Measurements from ENCODE around the gene KCNK7.

KCNK7 gene

GRCh38 chr11:65599216-65599954 is 3.8 kb upstream of the KCNK7 start:
- TF ChIP-seq ZFP30 (CRISPR knock-in tag; IDR thresholded peaks at IDR 0.05), result no peak
- TF ChIP-seq CSDC2 (CRISPR knock-in tag; IDR thresholded peaks at IDR 0.05), result no peak
- TF ChIP-seq ZNF565 (CRISPR knock-in tag; conservative IDR thresholded peaks at IDR 0.05; ENCODE audit: low read depth), result no peak
- TF ChIP-seq SNAI2 (CRISPR knock-in tag; IDR thresholded peaks at IDR 0.05), result no peak
- TF ChIP-seq ISL1 (CRISPR knock-in tag; IDR thresholded peaks at IDR 0.05), result no peak
- no peak for TF ChIP-seq ZNF70 (CRISPR knock-in tag; IDR thresholded peaks at IDR 0.05)
- ATAC-seq, result no peak

DNA sequence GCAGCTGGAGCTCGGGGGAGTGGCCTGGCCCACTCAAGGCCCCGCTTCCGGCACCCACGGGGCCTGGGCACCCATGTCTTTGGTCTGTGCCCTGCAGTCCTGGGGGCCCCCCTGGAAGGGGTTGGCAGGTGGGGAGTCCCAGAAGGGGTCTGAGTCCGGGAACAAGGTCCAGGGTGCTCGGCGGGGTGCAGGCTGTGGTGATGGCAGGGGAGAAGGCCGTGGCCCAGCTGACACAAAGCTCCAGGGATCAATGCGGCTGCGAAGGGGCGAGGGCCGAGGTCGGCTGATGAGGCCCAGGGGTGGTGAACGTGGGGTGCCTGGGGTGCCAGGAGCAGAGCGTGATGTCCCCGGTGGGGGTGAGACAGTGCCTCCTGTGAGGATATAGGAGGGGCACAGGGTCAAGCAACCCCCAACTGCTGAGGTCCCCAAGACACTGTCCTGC is 2.7 kb upstream of the KCNK7 start:
- TF ChIP-seq ZNF8 (CRISPR knock-in tag; IDR thresholded peaks at IDR 0.05) (no peak), BACH2 (CRISPR knock-in tag; IDR thresholded peaks at IDR 0.05; ENCODE audit: borderline replicate concordance) (no peak), ZNF70 (CRISPR knock-in tag; IDR thresholded peaks at IDR 0.05) (no peak), CSDC2 (CRISPR knock-in tag; IDR thresholded peaks at IDR 0.05) (no peak), ZC3H10 (CRISPR knock-in tag; IDR thresholded peaks at IDR 0.05) (no peak), CSRNP3 (CRISPR knock-in tag; IDR thresholded peaks at IDR 0.05) (no peak), ARNTL (CRISPR knock-in tag; IDR thresholded peaks at IDR 0.05; ENCODE audit: borderline replicate concordance, low read depth) (no peak), ISL1 (CRISPR knock-in tag; IDR thresholded peaks at IDR 0.05) (no peak), CREB5 (CRISPR knock-in tag; IDR thresholded peaks at IDR 0.05; ENCODE audit: low read depth) (no peak), SNAI2 (CRISPR knock-in tag; IDR thresholded peaks at IDR 0.05) (no peak), OSR1 (CRISPR knock-in tag; IDR thresholded peaks at IDR 0.05) (no peak), RARB (CRISPR knock-in tag; IDR thresholded peaks at IDR 0.05) (no peak), PATZ1 (CRISPR knock-in tag; IDR thresholded peaks at IDR 0.05; ENCODE audit: borderline replicate concordance) (no peak), ZNF565 (CRISPR knock-in tag; conservative IDR thresholded peaks at IDR 0.05; ENCODE audit: low read depth) (no peak), GLIS3 (CRISPR knock-in tag; IDR thresholded peaks at IDR 0.05) (no peak), TCF4 (CRISPR knock-in tag; IDR thresholded peaks at IDR 0.05; ENCODE audit: borderline replicate concordance) (no peak)
- TF ChIP-seq, protein P1, sequence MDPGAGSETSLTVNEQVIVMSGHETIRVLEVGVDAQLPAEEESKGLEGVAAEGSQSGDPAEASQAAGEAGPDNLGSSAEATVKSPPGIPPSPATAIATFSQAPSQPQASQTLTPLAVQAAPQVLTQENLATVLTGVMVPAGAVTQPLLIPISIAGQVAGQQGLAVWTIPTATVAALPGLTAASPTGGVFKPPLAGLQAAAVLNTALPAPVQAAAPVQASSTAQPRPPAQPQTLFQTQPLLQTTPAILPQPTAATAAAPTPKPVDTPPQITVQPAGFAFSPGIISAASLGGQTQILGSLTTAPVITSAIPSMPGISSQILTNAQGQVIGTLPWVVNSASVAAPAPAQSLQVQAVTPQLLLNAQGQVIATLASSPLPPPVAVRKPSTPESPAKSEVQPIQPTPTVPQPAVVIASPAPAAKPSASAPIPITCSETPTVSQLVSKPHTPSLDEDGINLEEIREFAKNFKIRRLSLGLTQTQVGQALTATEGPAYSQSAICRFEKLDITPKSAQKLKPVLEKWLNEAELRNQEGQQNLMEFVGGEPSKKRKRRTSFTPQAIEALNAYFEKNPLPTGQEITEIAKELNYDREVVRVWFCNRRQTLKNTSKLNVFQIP (CRISPR knock-in tag; IDR thresholded peaks at IDR 0.05; ENCODE audit: borderline replicate concordance, low read depth), result no peak
- ATAC-seq, result no peak

DNA sequence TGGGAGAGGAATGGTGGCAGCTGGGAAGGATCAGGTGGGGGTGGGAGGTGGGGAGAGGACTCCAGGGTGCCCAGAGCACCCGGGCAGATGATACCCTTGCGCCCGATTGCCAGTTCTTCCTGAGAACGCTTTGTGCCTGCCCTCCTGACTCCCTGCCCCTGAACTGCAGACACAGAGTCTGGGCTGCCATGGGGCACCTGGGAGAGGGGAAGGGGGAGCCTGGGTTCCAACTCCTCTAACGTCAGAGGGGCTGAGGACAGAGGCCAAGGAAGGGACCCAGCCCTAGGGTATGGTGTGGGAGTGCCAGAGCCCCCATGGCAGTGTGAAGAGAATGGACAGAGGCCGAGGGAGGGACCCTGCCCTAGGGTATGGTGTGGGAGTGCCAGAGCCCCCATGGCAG is 920 bp upstream of the KCNK7 start:
- ATAC-seq, result no peak
- TF ChIP-seq SNAI2 (CRISPR knock-in tag; IDR thresholded peaks at IDR 0.05) (no peak), GLIS3 (CRISPR knock-in tag; IDR thresholded peaks at IDR 0.05) (no peak), ZC3H10 (CRISPR knock-in tag; IDR thresholded peaks at IDR 0.05) (no peak), RARB (CRISPR knock-in tag; IDR thresholded peaks at IDR 0.05) (no peak), BACH2 (CRISPR knock-in tag; IDR thresholded peaks at IDR 0.05; ENCODE audit: borderline replicate concordance) (no peak), TCF4 (CRISPR knock-in tag; IDR thresholded peaks at IDR 0.05; ENCODE audit: borderline replicate concordance) (no peak), CSRNP3 (CRISPR knock-in tag; IDR thresholded peaks at IDR 0.05) (no peak)

DNA sequence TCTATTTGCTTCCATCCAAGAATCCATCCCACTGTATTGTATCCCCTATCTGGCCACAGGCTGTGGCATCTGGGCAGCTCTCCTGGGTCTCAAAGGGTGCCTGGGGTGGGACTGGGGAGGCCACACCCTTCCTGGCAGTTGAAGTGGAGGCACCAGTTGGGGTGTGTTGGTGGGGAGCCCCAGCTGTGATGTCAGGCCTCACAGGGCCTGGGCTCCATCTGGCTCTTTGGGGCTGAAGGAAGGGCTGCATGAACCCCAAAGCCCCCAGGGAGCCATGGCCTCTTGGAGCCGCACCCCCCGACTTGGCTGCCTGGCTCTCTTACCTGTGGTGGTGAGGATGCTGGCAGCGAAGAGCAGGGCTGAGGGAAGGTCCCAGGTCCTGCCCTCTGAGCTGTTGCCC is 469 bp downstream of the KCNK7 start:
- peak; percentile 2; the same call in 2 of the 3 replicates for ATAC-seq
- no peak for TF ChIP-seq CSRNP3 (CRISPR knock-in tag; IDR thresholded peaks at IDR 0.05)

Measured in SK-N-SH treated with all-trans-retinoic acid at 6 μM for 48 hours (cell line).